IPS-18a (cell line): Measurements from ENCODE around the gene CNTN3.

ENCODE experiments used
- H3K27ac ChIP-seq: one replicate; pipeline ENCODE4 v1.5.1; 2013; ENCODE audit warnings: low read length
- H3K27me3 ChIP-seq: one replicate; pipeline ENCODE4 v1.6.1; 2013; ENCODE audit warnings: mild to moderate bottlenecking, low read length; ENCODE audit not compliant: control insufficient read depth, insufficient read depth
- H3K36me3 ChIP-seq: one replicate; pipeline ENCODE4 v1.6.1; 2013; ENCODE audit warnings: low read depth, low read length; ENCODE audit not compliant: control insufficient read depth
- H3K4me1 ChIP-seq: one replicate; pipeline ENCODE4 v1.6.1; 2013; ENCODE audit warnings: low read depth, low read length; ENCODE audit not compliant: control insufficient read depth
- H3K4me3 ChIP-seq: one replicate; pipeline ENCODE4 v1.5.1; 2013; ENCODE audit warnings: low read length
- H3K9ac ChIP-seq: one replicate; pipeline ENCODE4 v1.6.1; 2013; ENCODE audit warnings: mild to moderate bottlenecking, low read length, moderate library complexity
- H3K9me3 ChIP-seq: one replicate; pipeline ENCODE4 v1.6.1; 2013; ENCODE audit warnings: low read depth, low read length; ENCODE audit not compliant: control insufficient read depth

Gene CNTN3

GRCh38 chr3:74606996-74607395, 7.5 kb downstream of the CNTN3 start:
- H3K36me3 ChIP-seq, result no peaks in the 10 kb centered on the region
- no peaks in the 10 kb centered on the region for H3K4me1 ChIP-seq
- no peaks in the 10 kb centered on the region for H3K9me3 ChIP-seq
- peaks cover 10% of the 10 kb centered on the region for H3K27me3 ChIP-seq
- H3K4me3 ChIP-seq, result no peak overlapping the region
- H3K9ac ChIP-seq, result no peak overlapping the region
- H3K27ac ChIP-seq, result no peak overlapping the region

- Histone ChIP-seq H3K36me3 (no peaks in the 10 kb centered on the region), H3K4me1 (no peaks in the 10 kb centered on the region), H3K4me3 (no peak overlapping the region), H3K9ac (no peak overlapping the region), H3K9me3 (no peaks in the 10 kb centered on the region), H3K27me3 (no peaks in the 10 kb centered on the region), H3K27ac (no peak overlapping the region)
Observed at GRCh38 chr3:74605437-74605836, 9.0 kb downstream of the CNTN3 start.

GRCh38 chr3:74603292-74603691, 11.2 kb downstream of the CNTN3 start:
- H3K4me1 ChIP-seq, result no peaks in the 10 kb centered on the region
- no peaks in the 10 kb centered on the region for H3K36me3 ChIP-seq
- no peak overlapping the region for H3K27ac ChIP-seq
- H3K27me3 ChIP-seq, result no peaks in the 10 kb centered on the region
- H3K9ac ChIP-seq, result no peak overlapping the region
- H3K4me3 ChIP-seq, result no peak overlapping the region
- H3K9me3 ChIP-seq, result no peaks in the 10 kb centered on the region

- Histone ChIP-seq H3K27me3 (no peaks in the 10 kb centered on the region), H3K36me3 (no peaks in the 10 kb centered on the region), H3K27ac (no peak overlapping the region), H3K9ac (no peak overlapping the region), H3K4me3 (no peak overlapping the region), H3K4me1 (no peaks in the 10 kb centered on the region), H3K9me3 (no peaks in the 10 kb centered on the region)
Observed at GRCh38 chr3:74602471-74602870, 12.0 kb downstream of the CNTN3 start.

- Histone ChIP-seq H3K9ac (no peak overlapping the region), H3K9me3 (no peaks in the 10 kb centered on the region), H3K4me1 (no peaks in the 10 kb centered on the region), H3K27ac (no peak overlapping the region), H3K27me3 (no peaks in the 10 kb centered on the region), H3K36me3 (no peaks in the 10 kb centered on the region), H3K4me3 (no peak overlapping the region)
Observed at GRCh38 chr3:74601793-74602192, 12.7 kb downstream of the CNTN3 start.

- Histone ChIP-seq H3K9ac (no peak overlapping the region), H3K27me3 (no peaks in the 10 kb centered on the region), H3K4me3 (no peak overlapping the region), H3K27ac (no peak overlapping the region), H3K36me3 (no peaks in the 10 kb centered on the region), H3K4me1 (no peaks in the 10 kb centered on the region), H3K9me3 (no peaks in the 10 kb centered on the region)
Observed at GRCh38 chr3:74599564-74599963, 14.9 kb downstream of the CNTN3 start.

GRCh38 chr3:74593152-74593551, 21.3 kb downstream of the CNTN3 start:
- Histone ChIP-seq H3K9me3 (no peaks in the 10 kb centered on the region), H3K27ac (no peak overlapping the region), H3K9ac (no peak overlapping the region), H3K27me3 (no peaks in the 10 kb centered on the region), H3K4me3 (no peak overlapping the region), H3K4me1 (no peaks in the 10 kb centered on the region), H3K36me3 (no peaks in the 10 kb centered on the region)

GRCh38 chr3:74592359-74592758, 22.1 kb downstream of the CNTN3 start:
- H3K4me3 ChIP-seq, result no peak overlapping the region
- H3K9me3 ChIP-seq, result no peaks in the 10 kb centered on the region
- no peak overlapping the region for H3K9ac ChIP-seq
- no peaks in the 10 kb centered on the region for H3K4me1 ChIP-seq
- H3K27me3 ChIP-seq, result no peaks in the 10 kb centered on the region
- no peaks in the 10 kb centered on the region for H3K36me3 ChIP-seq
- H3K27ac ChIP-seq, result no peak overlapping the region

GRCh38 chr3:74591946-74592345, 22.5 kb downstream of the CNTN3 start:
- H3K27me3 ChIP-seq, result no peaks in the 10 kb centered on the region
- H3K9ac ChIP-seq, result no peak overlapping the region
- no peaks in the 10 kb centered on the region for H3K9me3 ChIP-seq
- H3K36me3 ChIP-seq, result no peaks in the 10 kb centered on the region
- no peak overlapping the region for H3K4me3 ChIP-seq
- no peaks in the 10 kb centered on the region for H3K4me1 ChIP-seq
- no peak overlapping the region for H3K27ac ChIP-seq

- no peak overlapping the region for H3K4me3 ChIP-seq
- H3K4me1 ChIP-seq, result no peaks in the 10 kb centered on the region
Observed at GRCh38 chr3:74591342-74591741, 23.1 kb downstream of the CNTN3 start.

GRCh38 chr3:74590620-74591262, 23.7 kb downstream of the CNTN3 start:
- Histone ChIP-seq H3K9ac (no peak overlapping the region), H3K9me3 (no peaks in the 10 kb centered on the region), H3K36me3 (no peaks in the 10 kb centered on the region), H3K27me3 (no peaks in the 10 kb centered on the region), H3K27ac (no peak overlapping the region), H3K4me1 (no peaks in the 10 kb centered on the region), H3K4me3 (no peak overlapping the region)

More at GRCh38 chr3:74591342-74591741, 23.1 kb downstream of the CNTN3 start:
- H3K27ac ChIP-seq, result no peak overlapping the region
- no peak overlapping the region for H3K9ac ChIP-seq
- H3K36me3 ChIP-seq, result no peaks in the 10 kb centered on the region
- H3K9me3 ChIP-seq, result no peaks in the 10 kb centered on the region
- H3K27me3 ChIP-seq, result no peaks in the 10 kb centered on the region

GRCh38 chr3:74584782-74585181, 29.7 kb downstream of the CNTN3 start:
- Histone ChIP-seq H3K9ac (no peak overlapping the region), H3K4me3 (no peak overlapping the region), H3K27me3 (no peaks in the 10 kb centered on the region), H3K4me1 (no peaks in the 10 kb centered on the region), H3K27ac (no peak overlapping the region), H3K9me3 (no peaks in the 10 kb centered on the region), H3K36me3 (no peaks in the 10 kb centered on the region)
